Measurements from ENCODE around the gene AGO3.

The AGO3 gene

GRCh38 chr1:36092798-36093185, 161.9 kb downstream of the AGO3 start:
- no peaks in the 10 kb centered on the region for H3K4me1 ChIP-seq
- no peaks in the 10 kb centered on the region for H3K9me3 ChIP-seq (ENCODE audit: control insufficient read depth, low read length)
- no peak overlapping the region for H3K4me2 ChIP-seq (ENCODE audit: low read length)
- H3K36me3 ChIP-seq (ENCODE audit: control insufficient read depth, insufficient read depth, low read length) = no peaks in the 10 kb centered on the region
- H3K4me3 ChIP-seq (ENCODE audit: low read depth, low read length) = no peak overlapping the region
- no peaks in the 10 kb centered on the region for H3K79me2 ChIP-seq
- H2AFZ ChIP-seq = no peak overlapping the region
- TF ChIP-seq, protein P1, sequence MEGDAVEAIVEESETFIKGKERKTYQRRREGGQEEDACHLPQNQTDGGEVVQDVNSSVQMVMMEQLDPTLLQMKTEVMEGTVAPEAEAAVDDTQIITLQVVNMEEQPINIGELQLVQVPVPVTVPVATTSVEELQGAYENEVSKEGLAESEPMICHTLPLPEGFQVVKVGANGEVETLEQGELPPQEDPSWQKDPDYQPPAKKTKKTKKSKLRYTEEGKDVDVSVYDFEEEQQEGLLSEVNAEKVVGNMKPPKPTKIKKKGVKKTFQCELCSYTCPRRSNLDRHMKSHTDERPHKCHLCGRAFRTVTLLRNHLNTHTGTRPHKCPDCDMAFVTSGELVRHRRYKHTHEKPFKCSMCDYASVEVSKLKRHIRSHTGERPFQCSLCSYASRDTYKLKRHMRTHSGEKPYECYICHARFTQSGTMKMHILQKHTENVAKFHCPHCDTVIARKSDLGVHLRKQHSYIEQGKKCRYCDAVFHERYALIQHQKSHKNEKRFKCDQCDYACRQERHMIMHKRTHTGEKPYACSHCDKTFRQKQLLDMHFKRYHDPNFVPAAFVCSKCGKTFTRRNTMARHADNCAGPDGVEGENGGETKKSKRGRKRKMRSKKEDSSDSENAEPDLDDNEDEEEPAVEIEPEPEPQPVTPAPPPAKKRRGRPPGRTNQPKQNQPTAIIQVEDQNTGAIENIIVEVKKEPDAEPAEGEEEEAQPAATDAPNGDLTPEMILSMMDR (IDR thresholded peaks at IDR 0.05) = no peak
- no peak overlapping the region for H3K27ac ChIP-seq
- H3K9ac ChIP-seq = no peak overlapping the region
- H3K27me3 ChIP-seq (ENCODE audit: control insufficient read depth, insufficient read depth, low read length) = no peaks in the 10 kb centered on the region

- H3K9ac ChIP-seq = no peak overlapping the region
Measured at GRCh38 chr1:36093226-36093625, 162.3 kb downstream of the AGO3 start.

DNA sequence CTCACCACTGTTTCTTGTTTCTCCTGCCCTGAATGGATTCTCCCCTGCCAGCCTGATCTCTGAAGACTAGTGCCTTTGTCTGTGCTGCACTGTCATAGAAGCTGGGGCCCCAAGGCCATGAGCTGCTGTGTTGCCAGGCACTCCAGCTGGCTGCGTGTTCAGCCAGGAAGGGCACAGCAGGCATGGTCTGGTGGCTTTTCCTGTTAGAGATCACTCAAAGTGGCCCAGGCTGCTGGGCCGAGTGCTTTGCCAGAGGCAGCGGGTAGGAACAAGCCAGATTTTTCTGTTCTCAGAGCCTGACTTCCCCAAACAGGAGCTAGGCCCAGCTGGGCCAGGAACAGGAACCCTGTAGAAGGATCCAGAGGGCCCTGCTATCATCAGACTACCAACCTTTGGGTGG, 163.0 kb downstream of the AGO3 start:
- no peak overlapping the region for H2AFZ ChIP-seq
- TF ChIP-seq, protein P1 (IDR thresholded peaks at IDR 0.05) = no peak
- H3K27ac ChIP-seq = no peak overlapping the region
- no peak overlapping the region for H3K9ac ChIP-seq
- no peak overlapping the region for H3K4me3 ChIP-seq (ENCODE audit: low read depth, low read length)
- H3K27me3 ChIP-seq (ENCODE audit: control insufficient read depth, insufficient read depth, low read length) = no peaks in the 10 kb centered on the region
- H3K4me1 ChIP-seq = no peaks in the 10 kb centered on the region
- H3K36me3 ChIP-seq (ENCODE audit: control insufficient read depth, insufficient read depth, low read length) = no peaks in the 10 kb centered on the region
- H3K79me2 ChIP-seq = no peaks in the 10 kb centered on the region
- no peaks in the 10 kb centered on the region for H3K9me3 ChIP-seq (ENCODE audit: control insufficient read depth, low read length)
- H3K4me2 ChIP-seq (ENCODE audit: low read length) = no peak overlapping the region

More at GRCh38 chr1:36093226-36093625, 162.3 kb downstream of the AGO3 start:
- Histone ChIP-seq H2AFZ (no peak overlapping the region), H3K4me1 (no peaks in the 10 kb centered on the region), H3K9me3 (ENCODE audit: control insufficient read depth, low read length) (no peaks in the 10 kb centered on the region), H3K79me2 (no peaks in the 10 kb centered on the region), H3K4me2 (ENCODE audit: low read length) (no peak overlapping the region), H3K27me3 (ENCODE audit: control insufficient read depth, insufficient read depth, low read length) (no peaks in the 10 kb centered on the region), H3K27ac (no peak overlapping the region), H3K36me3 (ENCODE audit: control insufficient read depth, insufficient read depth, low read length) (no peaks in the 10 kb centered on the region), H3K4me3 (ENCODE audit: low read depth, low read length) (no peak overlapping the region)
- TF ChIP-seq, protein P1 (IDR thresholded peaks at IDR 0.05) = no peak

DNA sequence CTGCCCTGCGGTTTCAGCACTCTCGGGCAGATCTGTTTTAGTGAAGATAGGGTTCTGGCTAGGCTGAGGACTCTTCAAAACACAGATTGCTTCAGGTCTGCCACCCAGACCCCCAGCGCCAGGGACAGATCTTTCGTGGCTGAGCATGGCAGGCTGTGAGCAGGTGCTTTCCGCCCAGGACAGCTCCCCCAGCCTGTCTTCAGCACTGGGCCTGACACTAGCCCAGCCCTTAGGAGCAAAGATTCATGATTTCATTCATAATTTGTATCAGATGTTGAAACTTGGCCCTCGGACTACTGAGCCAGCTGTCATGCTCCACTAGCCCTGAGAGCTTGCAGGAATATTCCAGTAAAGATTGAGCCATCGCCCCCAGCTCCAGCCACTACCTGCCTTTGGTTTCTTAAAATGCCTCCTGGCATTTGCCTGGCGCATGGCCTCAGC, 163.7 kb downstream of the AGO3 start:
- Histone ChIP-seq H2AFZ (no peak overlapping the region), H3K36me3 (ENCODE audit: control insufficient read depth, insufficient read depth, low read length) (no peaks in the 10 kb centered on the region), H3K79me2 (no peaks in the 10 kb centered on the region), H3K4me1 (no peaks in the 10 kb centered on the region), H3K27ac (no peak overlapping the region), H3K9me3 (ENCODE audit: control insufficient read depth, low read length) (no peaks in the 10 kb centered on the region), H3K27me3 (ENCODE audit: control insufficient read depth, insufficient read depth, low read length) (no peaks in the 10 kb centered on the region), H3K4me2 (ENCODE audit: low read length) (no peak overlapping the region), H3K4me3 (ENCODE audit: low read depth, low read length) (no peak overlapping the region), H3K9ac (no peak overlapping the region)
- TF ChIP-seq, protein P1 (IDR thresholded peaks at IDR 0.05) = no peak

- H3K9me3 ChIP-seq (ENCODE audit: control insufficient read depth, low read length) = no peaks in the 10 kb centered on the region
- H3K4me3 ChIP-seq (ENCODE audit: low read depth, low read length) = no peak overlapping the region
- no peak overlapping the region for H3K9ac ChIP-seq
- H3K27me3 ChIP-seq (ENCODE audit: control insufficient read depth, insufficient read depth, low read length) = no peaks in the 10 kb centered on the region
- H3K4me1 ChIP-seq = no peaks in the 10 kb centered on the region
- TF ChIP-seq, protein P1 (IDR thresholded peaks at IDR 0.05) = no peak
- H3K36me3 ChIP-seq (ENCODE audit: control insufficient read depth, insufficient read depth, low read length) = no peaks in the 10 kb centered on the region
- H3K4me2 ChIP-seq (ENCODE audit: low read length) = no peak overlapping the region
- no peak overlapping the region for H2AFZ ChIP-seq
- H3K27ac ChIP-seq = no peak overlapping the region
- H3K79me2 ChIP-seq = no peaks in the 10 kb centered on the region
Measured at GRCh38 chr1:36095760-36096405, 165.0 kb downstream of the AGO3 start.

Data from parathyroid adenoma (tissue), 2 donors.